CD4-positive, alpha-beta T cell treated with Interleukin-2 at 100 ng/mL for 4 hours (primary cell): ENCODE data around the gene ARID1B.
A peak's percentile ranks its signal among the peaks of the same experiment; 100 is the strongest.

Experiments used
- DNase-seq: peaks from one replicate; pipeline ENCODE4 v3.0.0-alpha.2; 2020; ENCODE audit warnings: low spot score

The ARID1B gene

DNA sequence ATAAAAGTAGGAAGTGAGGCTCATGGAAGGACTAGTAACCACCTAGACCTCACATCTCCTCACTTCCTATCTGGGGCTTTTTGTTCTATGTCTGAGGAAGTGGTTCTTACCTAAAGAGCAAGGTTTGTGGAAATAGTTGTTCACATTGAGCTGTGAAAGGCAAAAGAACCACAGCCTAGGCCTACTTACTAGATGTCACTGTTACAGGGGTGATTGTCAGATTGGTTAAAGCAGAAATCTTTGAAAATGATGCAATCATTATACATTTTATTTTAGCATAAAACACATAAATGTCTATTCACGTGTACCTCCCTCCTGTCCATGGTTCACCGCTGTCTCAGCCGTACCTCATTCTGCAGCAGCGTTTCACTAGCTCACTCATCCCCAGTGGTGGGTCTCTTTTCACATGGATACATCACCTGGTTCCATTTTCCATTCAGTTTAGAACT, 277.4 kb downstream of the ARID1B start:
- peak; percentile 66 for DNase-seq

DNA sequence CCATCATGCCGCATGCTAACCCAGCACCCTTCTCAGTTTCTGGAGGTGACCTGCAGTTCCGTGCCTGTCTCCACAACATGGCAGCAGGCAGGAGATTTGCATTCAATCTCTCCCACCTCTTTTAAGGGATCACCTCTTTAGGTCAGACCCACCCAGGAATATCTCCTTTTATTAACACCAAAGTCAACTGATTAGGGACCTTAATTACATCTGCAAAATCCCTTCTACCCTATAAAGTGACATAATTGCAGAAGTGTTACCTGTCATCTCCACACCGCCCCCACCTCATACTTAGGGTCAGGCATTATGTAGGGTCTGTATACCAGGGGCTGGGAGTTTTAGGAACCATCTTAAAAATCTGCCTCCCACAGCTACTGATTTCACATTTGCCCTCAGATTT, 278.7 kb downstream of the ARID1B start:
- no peak for DNase-seq

DNA sequence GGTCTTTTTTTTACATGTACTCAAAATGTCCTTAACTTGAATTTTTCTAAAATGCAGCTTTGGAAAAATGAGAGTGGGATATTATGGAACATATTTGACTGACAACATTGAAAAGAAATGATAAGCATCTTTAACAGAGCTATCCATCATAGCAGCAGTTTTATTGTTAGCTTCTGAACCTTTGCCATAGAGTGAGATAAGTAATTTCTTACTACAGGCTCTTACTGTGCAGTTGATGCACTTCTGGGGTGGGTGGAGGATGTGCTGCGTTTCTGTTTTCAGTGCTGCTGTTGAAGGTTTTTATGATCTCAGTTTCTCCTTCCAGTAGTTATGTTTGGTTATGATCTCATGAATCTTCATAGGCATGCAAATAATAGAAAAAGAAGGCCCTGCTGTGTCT, 279.1 kb downstream of the ARID1B start:
- DNase-seq = no peak

DNA sequence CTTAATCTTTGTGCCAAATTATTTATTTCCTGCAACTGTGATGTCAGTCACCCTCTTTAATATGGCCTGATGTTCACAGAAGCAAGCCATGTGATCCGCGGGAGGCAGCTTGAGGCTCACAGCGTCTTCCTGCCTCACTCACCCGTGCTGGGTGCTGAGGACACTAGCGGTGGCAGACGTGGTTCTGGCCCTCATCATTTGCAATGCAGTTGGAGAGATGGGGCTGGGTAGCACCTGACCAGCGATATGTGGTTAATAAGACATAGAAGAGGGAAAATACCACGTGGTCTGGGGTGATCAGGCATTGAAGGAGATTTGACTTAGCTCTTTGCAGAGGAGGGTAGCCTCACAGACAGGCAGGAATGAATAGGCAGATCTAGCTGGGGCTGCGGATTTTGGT, 281.4 kb downstream of the ARID1B start:
- DNase-seq = no peak

DNA sequence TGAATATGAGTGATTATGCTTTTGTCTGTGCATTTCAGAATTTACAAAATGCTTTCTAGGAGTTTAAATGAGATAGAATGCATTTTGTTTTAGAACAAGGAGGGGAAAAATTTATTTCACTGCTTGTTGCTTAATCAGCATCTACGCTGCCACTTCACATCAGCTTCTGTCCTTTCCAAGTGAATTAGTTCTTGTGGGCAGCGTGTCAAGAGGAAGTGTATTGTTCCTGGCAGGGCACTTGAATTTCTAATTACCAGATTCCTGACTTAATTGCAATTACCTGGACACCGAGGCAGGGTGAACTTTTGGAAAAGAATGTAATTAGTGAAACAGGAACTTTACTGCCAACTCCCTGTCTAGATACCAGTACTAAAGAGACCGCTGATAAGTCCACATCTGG, 282.6 kb downstream of the ARID1B start:
- DNase-seq = no peak

DNA sequence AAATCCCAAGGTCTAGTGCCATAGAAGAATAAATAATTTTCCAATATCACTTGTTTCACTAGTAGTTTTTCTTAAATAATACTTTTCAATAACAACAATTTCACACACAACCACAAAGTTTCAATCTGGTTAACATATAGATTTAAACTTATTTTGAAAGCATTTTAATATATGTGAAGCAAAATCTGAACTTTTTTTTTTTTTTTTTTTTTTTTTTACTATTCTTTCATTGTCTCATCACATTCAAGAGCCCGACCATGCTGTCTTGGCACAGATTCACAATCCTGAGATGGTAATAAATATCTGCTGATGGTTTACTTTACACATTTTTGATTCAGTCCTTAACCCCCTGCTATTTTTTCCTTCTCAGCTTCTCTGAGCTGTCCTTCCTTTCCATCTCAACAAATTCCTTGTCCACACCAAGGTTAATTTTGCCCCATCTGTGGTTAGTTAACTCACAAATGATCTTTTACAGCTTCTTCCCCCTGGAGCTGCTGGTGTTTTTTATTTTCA, 283.3 kb downstream of the ARID1B start:
- no peak for DNase-seq

DNA sequence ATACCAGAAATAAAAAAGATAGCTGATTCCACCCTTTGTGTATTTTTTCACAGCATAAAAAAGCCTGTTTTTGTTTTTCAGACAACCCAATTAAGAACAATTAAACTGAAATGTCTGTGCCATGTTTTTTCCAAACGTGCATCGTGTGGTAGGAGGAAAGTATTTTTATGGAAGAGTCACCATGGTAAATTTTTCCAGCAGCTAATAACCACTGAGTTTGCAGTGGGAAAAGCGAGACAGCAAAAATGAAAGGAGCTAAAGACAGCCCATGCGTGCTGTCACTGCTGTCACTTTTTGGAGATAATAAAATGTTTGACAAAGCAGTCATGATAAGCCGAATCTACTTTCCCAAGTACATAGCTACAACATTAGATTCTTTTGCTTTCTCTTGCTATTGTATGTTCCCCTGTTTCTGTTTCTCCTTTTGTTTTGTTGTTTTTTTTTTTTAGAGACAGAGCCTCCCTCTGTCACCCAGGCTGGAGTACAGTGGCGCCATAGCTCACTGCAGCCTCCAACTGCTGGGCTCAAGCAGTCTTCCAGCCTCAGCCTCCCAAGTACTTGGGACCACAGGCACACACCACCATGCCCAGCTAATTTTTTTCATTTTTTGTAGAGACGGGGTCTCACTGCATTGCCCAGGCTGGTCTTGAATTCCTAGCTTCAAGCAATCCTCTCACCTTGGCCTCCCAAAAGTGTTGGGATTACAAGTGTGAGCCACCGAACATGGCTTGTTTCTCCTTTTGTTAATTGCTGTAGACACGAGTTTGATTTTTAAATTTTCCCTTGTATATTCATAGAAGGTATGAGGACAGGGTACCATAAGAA, 284.8 kb downstream of the ARID1B start:
- DNase-seq = no peak

DNA sequence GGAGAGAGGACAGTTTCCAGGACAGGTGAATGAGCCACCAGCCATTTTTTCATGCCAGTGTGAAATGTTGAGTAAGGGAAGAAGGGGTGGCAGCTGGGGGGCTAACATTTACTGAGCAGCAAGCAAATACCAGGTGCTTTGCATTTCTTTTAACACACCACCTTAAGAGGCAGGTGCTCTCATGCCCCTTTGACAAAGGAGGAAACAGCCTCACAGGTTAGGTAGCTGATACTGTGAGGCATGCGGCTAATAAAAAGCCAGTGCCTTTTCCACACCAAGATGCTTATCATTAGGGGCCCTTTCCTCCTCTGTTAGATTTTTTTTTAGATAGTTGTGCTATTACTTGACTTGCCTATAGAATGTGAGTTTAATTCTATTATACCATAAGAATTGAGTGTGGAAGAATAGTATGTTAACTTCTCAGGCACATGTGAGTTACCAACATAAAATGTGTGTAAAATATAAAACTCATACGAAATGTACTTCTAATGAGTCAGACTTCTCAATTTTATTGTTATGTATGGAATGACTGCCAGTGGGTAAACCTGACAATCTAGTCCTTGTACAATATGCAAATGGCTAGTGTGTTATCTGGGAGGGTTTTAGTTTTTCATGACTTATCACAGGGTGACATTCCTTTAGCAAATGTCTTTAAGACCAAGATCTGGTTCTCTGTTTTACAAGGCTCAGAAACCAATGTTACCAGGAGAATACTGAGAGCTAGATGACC, 286.2 kb downstream of the ARID1B start:
- DNase-seq = no peak

DNA sequence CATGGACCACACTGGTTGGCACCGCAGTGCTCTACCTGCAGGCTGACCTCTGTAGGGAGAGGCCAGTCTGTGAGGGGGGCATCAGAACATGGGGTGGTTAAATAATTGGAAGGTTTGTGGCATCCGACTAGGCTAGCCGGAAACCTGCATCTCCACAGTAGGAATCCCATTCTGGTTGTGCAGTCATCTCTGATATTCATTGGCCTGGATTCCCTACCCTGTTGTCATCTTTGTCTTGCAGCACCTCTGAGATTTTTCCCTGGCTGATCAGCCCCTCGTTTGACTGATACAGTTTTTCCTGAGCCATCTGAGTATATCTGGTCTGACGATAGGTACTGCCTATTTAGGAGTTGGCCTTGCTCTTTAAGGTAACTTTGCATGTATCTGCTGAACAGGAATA, 286.7 kb downstream of the ARID1B start:
- no peak for DNase-seq

DNA sequence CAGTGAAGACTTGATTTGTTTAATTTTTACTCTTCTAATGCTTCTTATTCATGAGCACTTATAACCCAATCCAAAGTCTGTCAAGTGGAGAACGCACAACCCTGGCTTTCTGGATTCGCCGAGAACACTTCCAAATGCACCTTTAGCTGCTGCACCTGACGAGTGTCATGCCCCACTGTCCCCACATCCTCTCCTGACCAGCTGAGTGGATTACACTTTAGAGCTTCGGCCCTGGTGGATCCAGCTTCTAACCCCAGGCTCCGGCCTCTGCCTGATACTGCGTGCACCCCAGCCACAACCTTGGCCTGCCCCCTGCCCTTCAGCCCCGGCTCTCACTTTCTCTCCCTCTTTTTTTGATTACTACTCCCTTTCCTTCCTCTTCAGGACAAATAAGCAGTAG, 287.3 kb downstream of the ARID1B start:
- no peak for DNase-seq

DNA sequence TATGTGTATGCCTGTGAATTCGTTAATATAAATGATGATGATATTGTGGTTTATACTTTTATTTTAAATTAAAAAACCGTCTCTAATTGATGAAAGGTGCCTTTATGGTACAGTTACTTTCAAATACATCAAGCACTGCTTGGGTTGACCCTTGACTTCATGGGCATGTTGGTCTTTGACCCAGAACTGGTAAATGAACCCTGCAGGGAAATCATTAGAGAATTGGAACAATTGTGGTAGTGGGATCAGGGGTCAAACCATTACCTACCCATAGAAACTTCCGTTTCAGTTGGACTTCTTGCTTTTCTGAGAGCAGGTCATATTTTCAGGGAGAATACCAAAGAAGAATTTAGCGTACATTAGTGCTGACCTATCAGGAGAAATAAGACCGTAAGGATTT, 288.2 kb downstream of the ARID1B start:
- no peak for DNase-seq

DNA sequence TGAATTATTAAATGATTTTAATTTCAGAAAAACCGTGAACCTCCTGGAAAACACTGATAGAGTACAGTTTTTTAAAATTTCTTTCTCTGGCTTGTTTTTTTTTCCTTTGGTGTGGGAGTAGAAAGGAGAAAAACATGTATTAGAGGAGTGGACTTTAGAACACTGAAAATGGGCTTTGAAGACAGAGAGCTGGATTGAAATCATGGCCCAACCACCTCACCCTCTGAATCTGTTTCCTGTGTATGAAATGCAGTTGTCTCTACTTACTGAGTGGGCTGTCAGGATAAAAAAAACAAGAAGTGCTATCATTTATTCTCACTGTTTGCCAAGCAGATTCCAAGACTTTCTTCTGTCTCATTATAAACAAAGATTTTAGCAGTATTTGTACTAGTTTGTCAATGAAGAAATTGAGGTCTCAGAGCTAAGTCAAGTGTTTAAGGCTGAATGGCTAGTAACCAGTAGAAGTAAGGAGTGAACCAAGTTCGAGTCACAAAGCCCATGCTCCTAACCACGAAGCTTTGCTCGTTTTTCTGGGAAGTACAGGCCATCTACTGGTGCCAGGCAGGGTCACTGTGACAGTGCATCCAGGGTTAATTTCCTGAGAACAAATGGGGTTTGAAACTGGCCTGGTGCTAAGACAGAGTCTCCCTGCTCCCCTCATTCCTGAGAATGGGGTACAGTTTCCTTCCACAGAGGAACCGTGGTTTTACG, 289.8 kb downstream of the ARID1B start:
- DNase-seq = no peak

DNA sequence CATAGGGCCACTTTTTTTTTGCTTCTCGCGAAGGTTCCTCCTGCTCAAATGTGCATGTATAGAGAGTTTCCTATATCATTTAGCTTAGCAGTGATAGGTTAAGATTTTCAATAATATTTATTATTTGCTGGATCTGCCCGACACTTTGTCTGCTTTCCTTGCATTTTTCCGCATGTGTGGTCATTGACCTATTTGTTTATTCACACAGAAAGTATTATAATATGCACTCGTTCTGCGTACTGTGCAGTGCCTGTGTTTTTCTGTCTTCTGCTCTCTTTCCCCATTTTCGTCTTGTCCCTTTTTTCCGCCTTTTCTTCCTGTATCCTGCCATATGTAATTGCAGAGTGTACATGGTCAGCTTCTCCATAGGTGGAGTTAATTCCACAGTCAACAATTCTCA, 290.3 kb downstream of the ARID1B start:
- DNase-seq = no peak

DNA sequence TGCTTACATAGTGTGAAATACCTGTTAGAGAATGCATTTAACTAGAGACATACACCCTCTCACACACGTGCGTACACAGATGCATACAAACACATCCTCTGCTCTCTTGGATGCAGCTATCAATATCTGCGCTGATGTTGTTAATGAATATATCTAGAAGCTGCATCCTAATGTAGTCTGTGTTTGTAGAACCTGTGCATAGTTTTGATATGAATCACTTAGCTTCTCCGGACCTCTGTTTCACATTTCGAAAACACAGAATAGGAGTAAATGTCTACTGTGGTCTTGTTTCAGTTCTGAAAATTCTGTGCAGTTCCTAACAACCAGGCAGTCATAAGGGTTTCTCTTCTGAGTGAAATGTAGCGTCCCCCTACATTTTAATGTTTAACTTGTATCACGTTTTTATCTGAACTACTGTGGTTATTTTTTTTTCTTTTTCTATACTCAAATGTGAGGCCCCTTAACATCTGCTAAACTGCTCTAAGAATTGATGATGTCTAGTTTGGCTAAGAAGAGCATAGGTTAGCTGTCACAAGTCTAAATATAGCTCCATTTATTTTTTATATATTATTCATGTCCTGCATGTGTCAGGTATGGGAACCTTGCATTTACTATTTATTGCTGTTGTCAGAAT, 291.6 kb downstream of the ARID1B start:
- no peak for DNase-seq

DNA sequence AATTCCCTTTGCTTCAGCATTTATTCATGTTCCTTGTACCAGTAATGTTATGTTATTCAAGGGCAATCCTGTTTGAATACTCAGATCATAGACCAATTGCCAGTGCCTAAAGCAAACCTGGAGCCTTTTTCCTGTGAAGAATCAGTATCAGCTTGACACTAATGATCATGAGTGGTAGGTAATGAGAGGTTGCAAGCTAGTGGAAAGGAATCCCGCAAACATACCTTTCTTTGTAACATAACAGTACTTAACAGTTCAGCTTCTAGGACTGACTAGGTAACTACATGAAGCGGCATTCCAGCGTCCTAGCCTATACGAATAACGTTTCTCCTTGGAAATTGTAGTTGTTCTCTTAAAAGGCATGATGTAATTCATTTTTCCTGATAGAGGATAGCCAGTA, 292.4 kb downstream of the ARID1B start:
- DNase-seq = no peak

DNA sequence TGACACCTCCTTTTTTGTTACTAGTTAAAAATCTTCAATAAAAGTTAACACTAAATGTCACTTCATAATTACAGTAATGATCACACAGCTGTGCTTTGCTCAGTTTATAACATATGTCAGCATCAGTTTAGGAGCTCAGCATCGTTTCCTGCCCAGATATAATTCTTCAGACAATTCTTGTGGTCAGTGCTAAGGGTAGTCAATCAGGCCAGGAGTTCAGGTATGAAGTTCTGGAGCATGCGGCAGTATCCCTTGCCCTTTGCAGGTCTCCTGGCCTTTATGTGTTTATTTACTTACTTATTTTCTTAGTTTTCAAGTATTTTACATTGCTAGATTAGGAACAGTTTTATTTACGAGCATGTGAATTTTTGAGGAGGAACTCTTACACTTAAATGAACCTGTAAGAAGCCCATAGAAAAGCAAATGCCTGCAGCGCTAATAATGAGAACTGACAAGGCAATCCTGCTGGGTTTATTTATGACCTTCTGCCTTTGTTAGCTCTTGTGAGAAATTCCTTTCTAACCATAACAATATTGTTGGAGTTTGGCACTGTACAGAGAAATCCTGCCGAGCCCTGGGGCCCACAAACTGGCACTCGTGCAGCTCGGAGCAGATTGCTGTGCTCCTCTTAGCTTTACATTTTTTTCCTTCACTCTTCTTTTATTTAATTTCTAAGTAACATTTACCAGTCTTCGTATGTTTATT, 293.4 kb downstream of the ARID1B start:
- DNase-seq = no peak

DNA sequence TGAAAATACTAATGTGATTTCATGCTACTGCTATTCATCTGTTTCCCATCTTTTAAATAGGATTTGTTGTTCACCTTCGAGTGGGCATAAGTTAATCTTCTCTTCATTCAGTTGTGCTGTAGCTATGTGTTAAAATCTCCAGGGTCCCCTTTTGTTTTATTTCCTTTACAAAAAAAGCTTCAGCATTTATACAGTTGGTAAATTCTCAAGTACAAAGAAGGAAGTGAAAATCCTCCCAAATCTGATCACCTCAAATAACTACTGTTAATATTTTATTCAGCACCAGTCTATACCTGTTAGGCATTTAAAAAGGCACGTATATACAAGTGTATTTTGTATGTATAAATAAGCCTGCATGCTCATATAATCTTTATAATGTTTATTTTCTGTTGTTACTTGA, 294.9 kb downstream of the ARID1B start:
- DNase-seq = no peak

DNA sequence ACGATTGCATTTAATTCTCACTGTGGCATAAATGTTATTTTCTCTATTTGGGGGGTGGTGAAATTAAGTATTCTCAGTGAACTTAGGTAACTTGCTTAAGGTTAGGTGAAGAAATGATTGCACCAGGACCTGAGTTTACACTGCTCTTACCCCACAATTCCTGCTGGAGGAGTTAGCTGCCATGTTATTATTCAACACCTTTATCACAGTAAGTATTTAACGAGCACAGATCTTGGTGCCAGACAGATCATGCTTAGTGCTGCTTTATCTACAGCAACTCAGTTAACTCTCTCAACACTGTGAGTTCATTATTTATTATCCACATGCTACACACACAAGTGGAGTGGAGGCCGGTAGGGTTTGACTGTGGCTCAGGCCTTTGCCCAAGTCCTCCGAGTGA, 296.4 kb downstream of the ARID1B start:
- DNase-seq = no peak

DNA sequence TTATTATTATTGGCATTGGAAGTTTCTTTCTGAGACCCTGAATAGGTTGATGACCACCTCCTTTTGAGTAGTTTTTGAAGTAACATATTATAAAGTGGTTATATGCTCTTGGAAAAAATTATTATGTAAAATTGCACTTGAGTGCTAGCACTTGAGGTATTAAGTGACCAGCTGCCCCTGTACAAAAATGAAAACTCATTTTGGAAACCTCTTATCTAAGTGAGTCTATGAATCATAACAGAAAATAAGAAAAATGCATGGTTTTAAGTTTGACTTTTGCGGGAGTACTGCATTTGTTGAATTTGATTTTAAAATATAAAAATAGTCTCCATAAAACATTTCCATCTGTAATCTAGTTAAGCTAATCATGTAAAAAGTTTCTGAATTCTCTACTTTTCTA, 297.8 kb downstream of the ARID1B start:
- no peak for DNase-seq

DNA sequence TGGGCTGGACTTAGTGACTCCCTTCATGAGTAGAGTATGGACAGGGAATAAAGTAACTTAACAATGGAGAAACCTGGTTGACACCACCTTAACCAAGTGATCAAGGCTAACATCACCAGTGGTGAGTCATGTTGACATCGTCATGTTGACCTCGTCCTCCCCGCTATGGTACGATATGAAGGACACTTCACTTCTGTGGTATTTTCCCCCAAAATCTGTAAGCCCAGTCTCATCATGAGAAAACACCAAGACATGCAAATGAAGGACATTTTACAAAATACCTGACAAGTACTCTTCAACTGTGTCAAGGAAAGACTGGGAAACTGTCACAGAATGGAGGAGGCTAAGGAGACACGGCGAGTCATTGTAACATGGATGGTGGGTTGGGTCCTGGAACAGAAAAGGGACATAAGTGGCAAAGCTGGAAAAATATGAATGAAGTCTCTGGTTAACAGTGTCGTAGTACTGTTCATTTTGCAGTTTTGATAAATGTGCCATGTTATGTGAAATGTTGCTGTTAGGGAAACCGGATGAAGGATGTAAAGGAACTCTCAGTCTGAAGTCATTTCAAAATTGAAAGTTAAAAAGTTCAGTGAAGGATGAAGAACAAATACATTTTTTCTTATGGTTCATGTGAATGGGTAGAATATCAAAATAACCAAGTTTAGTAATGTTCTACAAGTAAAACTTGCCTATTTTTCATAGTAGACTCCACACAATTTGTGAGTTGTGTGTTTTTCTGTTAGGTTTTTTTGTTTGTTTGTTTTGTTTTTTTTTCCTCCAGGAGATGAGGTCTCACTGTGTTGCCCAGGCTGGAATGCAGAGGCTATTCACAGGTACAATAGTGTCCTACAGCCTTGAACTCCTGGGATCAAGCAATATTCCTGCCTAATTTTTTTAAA, 298.6 kb downstream of the ARID1B start:
- DNase-seq = peak; percentile 31

DNA sequence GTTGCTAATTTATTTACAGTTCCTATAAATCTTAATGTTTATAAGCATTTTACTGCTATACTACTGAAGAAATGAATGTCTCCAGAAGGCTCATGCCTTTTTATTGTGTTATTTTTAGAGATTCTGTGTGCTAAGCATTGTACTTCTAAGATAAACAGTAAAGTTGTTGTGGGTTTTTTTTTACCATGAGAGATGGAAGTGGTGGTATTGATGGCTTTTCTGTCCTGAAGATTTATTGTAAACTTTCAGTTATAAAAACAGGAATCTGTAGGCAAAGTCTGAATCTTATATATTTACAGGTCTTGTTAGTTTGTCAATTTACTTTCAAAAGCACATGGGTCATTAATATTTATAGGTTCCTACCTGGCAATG, 299.3 kb downstream of the ARID1B start:
- DNase-seq = no peak
